ENCODE data around the gene ZNF638. TPM values are rescaled to one million over a fixed set of nuclear protein-coding genes. Genes with fewer than 3 reads are reported as not detected.

Gene ZNF638
- total RNA-seq, 1 donor from 2014 or later: 91.7 TPM

- H3K4me3 ChIP-seq (ENCODE audit: insufficient read depth, low read depth, low read length): no peak overlapping the region
- no peaks in the 10 kb centered on the region for H3K9me3 ChIP-seq (ENCODE audit: insufficient read depth, low read depth, low read length)
- no peak overlapping the region for H3K4me2 ChIP-seq (ENCODE audit: low read length)
- H3K27me3 Mint-ChIP-seq (ENCODE audit: low read depth, unreplicated experiment): peaks cover 4% of the 10 kb centered on the region
- H3K9ac ChIP-seq (ENCODE audit: low read length): no peak overlapping the region
- peaks cover 11% of the 10 kb centered on the region for H3K4me1 ChIP-seq (ENCODE audit: insufficient read depth, low read length)
- no peak overlapping the region for H3K27ac Mint-ChIP-seq (ENCODE audit: unreplicated experiment)
- peaks cover 6% of the 10 kb centered on the region for H3K36me3 Mint-ChIP-seq (ENCODE audit: low read depth, unreplicated experiment)
- H3K4me3 Mint-ChIP-seq (ENCODE audit: unreplicated experiment): no peak overlapping the region
- DNase-seq (ENCODE audit: low read depth) (no peak), FAIRE-seq (no peak)
- peaks cover 4% of the 10 kb centered on the region for H3K4me1 Mint-ChIP-seq (ENCODE audit: low read depth, unreplicated experiment)
- H3K79me2 ChIP-seq (ENCODE audit: insufficient read depth, low read length): no peaks in the 10 kb centered on the region
- no peak for TF ChIP-seq EZH2 (IDR thresholded peaks at IDR 0.05; ENCODE audit: insufficient read depth, low read length)
- TF ChIP-seq CTCF (IDR thresholded peaks at IDR 0.05; ENCODE audit: insufficient read depth, low read depth, low read length): no peak
- H3K36me3 ChIP-seq (ENCODE audit: insufficient read depth, low read length): no peaks in the 10 kb centered on the region
- H3K27ac ChIP-seq (ENCODE audit: low read depth, low read length): no peak overlapping the region
- H3K27me3 ChIP-seq (ENCODE audit: insufficient read depth, low read length): peaks cover 10% of the 10 kb centered on the region
- H3K9me3 Mint-ChIP-seq (ENCODE audit: unreplicated experiment): peaks cover 1% of the 10 kb centered on the region
- H4K20me1 ChIP-seq (ENCODE audit: insufficient read depth, low read length): no peaks in the 10 kb centered on the region
- H2AFZ ChIP-seq (ENCODE audit: low read depth, low read length): no peak overlapping the region
Observed at GRCh38 chr2:71449343-71449742, 117.8 kb downstream of the ZNF638 start.

DNA sequence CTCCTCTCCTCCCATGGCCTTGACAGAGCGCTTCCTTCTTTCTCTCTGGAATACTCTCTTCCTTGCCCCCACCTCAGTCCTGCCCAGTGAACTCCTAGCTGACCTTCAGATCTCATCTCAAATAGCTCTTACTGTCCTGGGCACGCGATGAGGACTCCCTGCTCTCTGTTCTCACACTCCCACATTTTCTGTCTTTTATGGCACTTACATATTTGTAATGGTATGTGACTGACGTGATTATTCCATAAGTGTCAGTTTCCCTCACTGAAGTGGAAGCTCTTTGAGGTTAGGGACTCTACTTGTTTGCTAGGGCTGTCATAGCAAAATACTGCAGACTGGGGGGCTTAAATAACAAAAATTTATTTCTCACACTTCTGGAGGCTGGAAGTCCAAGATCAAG lies 120.1 kb downstream of the ZNF638 start:
- H3K36me3 Mint-ChIP-seq (ENCODE audit: low read depth, unreplicated experiment): peaks cover 8% of the 10 kb centered on the region
- H3K27me3 ChIP-seq (ENCODE audit: insufficient read depth, low read length): peaks cover 12% of the 10 kb centered on the region
- no peak for TF ChIP-seq EZH2 (IDR thresholded peaks at IDR 0.05; ENCODE audit: insufficient read depth, low read length)
- no peak for TF ChIP-seq CTCF (IDR thresholded peaks at IDR 0.05; ENCODE audit: insufficient read depth, low read depth, low read length)
- no peaks in the 10 kb centered on the region for H3K36me3 ChIP-seq (ENCODE audit: insufficient read depth, low read length)
- no peaks in the 10 kb centered on the region for H4K20me1 ChIP-seq (ENCODE audit: insufficient read depth, low read length)
- H3K4me3 ChIP-seq (ENCODE audit: insufficient read depth, low read depth, low read length): no peak overlapping the region
- H3K9me3 ChIP-seq (ENCODE audit: insufficient read depth, low read depth, low read length): no peaks in the 10 kb centered on the region
- no peak overlapping the region for H3K4me3 Mint-ChIP-seq (ENCODE audit: unreplicated experiment)
- DNase-seq (ENCODE audit: low read depth) (no peak), FAIRE-seq (no peak)
- no peak overlapping the region for H3K9ac ChIP-seq (ENCODE audit: low read length)
- H3K9me3 Mint-ChIP-seq (ENCODE audit: unreplicated experiment): peaks cover 1% of the 10 kb centered on the region
- H3K4me1 ChIP-seq (ENCODE audit: insufficient read depth, low read length): peaks cover 28% of the 10 kb centered on the region
- H3K27ac Mint-ChIP-seq (ENCODE audit: unreplicated experiment): peak overlapping the region; percentile 63
- no peak overlapping the region for H3K4me2 ChIP-seq (ENCODE audit: low read length)
- H2AFZ ChIP-seq (ENCODE audit: low read depth, low read length): no peak overlapping the region
- peaks cover 4% of the 10 kb centered on the region for H3K27me3 Mint-ChIP-seq (ENCODE audit: low read depth, unreplicated experiment)
- H3K79me2 ChIP-seq (ENCODE audit: insufficient read depth, low read length): no peaks in the 10 kb centered on the region
- peaks cover 24% of the 10 kb centered on the region for H3K4me1 Mint-ChIP-seq (ENCODE audit: low read depth, unreplicated experiment)
- H3K27ac ChIP-seq (ENCODE audit: low read depth, low read length): no peak overlapping the region

GRCh38 chr2:71452565-71452964 lies 121.0 kb downstream of the ZNF638 start:
- Histone ChIP-seq H3K4me3 (ENCODE audit: insufficient read depth, low read depth, low read length) (no peak overlapping the region), H3K36me3 (ENCODE audit: insufficient read depth, low read length) (no peaks in the 10 kb centered on the region), H3K27me3 (ENCODE audit: insufficient read depth, low read length) (peaks cover 12% of the 10 kb centered on the region), H3K79me2 (ENCODE audit: insufficient read depth, low read length) (no peaks in the 10 kb centered on the region), H3K27ac (ENCODE audit: low read depth, low read length) (no peak overlapping the region), H3K4me1 (ENCODE audit: insufficient read depth, low read length) (peaks cover 34% of the 10 kb centered on the region), H4K20me1 (ENCODE audit: insufficient read depth, low read length) (no peaks in the 10 kb centered on the region), H2AFZ (ENCODE audit: low read depth, low read length) (no peak overlapping the region), H3K4me2 (ENCODE audit: low read length) (peak overlapping the region; percentile 86), H3K9ac (ENCODE audit: low read length) (no peak overlapping the region), H3K9me3 (ENCODE audit: insufficient read depth, low read depth, low read length) (no peaks in the 10 kb centered on the region)
- TF ChIP-seq EZH2 (IDR thresholded peaks at IDR 0.05; ENCODE audit: insufficient read depth, low read length) (no peak), CTCF (IDR thresholded peaks at IDR 0.05; ENCODE audit: insufficient read depth, low read depth, low read length) (peak; percentile 23)
- Mint-ChIP-seq H3K36me3 (ENCODE audit: low read depth, unreplicated experiment) (peaks cover 4% of the 10 kb centered on the region), H3K27ac (ENCODE audit: unreplicated experiment) (peak overlapping the region; percentile 86), H3K9me3 (ENCODE audit: unreplicated experiment) (peaks cover 1% of the 10 kb centered on the region), H3K27me3 (ENCODE audit: low read depth, unreplicated experiment) (peaks cover 4% of the 10 kb centered on the region), H3K4me3 (ENCODE audit: unreplicated experiment) (peak overlapping the region; percentile 86), H3K4me1 (ENCODE audit: low read depth, unreplicated experiment) (peaks cover 31% of the 10 kb centered on the region)
- DNase-seq (ENCODE audit: low read depth) (no peak), FAIRE-seq (no peak)
